HL-60 (cell line): ENCODE results near the gene MFN2.

Experiments
- DNase-seq, 2 experiments: peaks; one replicate each; pipeline ENCODE4 v3.0.0-alpha.2; 2010 to 2020; ENCODE audit warnings: low read depth in 1 of 2, low spot score in 1 of 2
- H3K27ac ChIP-seq: fragments of 250-450 bp; sonication (Bioruptor Pico); replicated peaks from 2 replicates; pipeline ENCODE4 v1.5.1; 2020; ENCODE audit warnings: mild to moderate bottlenecking, moderate library complexity
- H3K27me3 ChIP-seq: fragments of 250-450 bp; sonication (Bioruptor Pico); 2 replicates; pipeline ENCODE4 v1.5.1; 2021; ENCODE audit warnings: mild to moderate bottlenecking, moderate library complexity; ENCODE audit not compliant: insufficient read depth, poor library complexity, severe bottlenecking
- H3K4me3 ChIP-seq: replicated peaks from 2 replicates; pipeline ENCODE4 v1.5.1; 2011; ENCODE audit warnings: mild to moderate bottlenecking, control low read depth, low read length; ENCODE audit not compliant: insufficient read depth
- GABPA ChIP-seq: IDR thresholded peaks from 2 replicates; pipeline ENCODE4 v1.6.1; 2012; ENCODE audit warnings: low read depth
- POLR2AphosphoS5 ChIP-seq: IDR thresholded peaks from 2 replicates; pipeline ENCODE4 v1.6.1; 2012; ENCODE audit warnings: low read depth
- SPI1 ChIP-seq: IDR thresholded peaks from 2 replicates; pipeline ENCODE4 v1.6.1; 2012; ENCODE audit warnings: low read depth, mild to moderate bottlenecking, borderline replicate concordance
- TF ChIP-seq, protein P1 (sequence below): IDR thresholded peaks from one replicate; pipeline ENCODE4 v1.5.1; 2011; ENCODE audit warnings: low read length, control low read depth, inconsistent platforms; ENCODE audit not compliant: insufficient read depth
- TF ChIP-seq, protein P2 (sequence below): IDR thresholded peaks from 2 replicates; pipeline ENCODE4 v1.6.1; 2012; ENCODE audit warnings: low read depth; ENCODE audit not compliant: insufficient replicate concordance

The MFN2 gene

DNA sequence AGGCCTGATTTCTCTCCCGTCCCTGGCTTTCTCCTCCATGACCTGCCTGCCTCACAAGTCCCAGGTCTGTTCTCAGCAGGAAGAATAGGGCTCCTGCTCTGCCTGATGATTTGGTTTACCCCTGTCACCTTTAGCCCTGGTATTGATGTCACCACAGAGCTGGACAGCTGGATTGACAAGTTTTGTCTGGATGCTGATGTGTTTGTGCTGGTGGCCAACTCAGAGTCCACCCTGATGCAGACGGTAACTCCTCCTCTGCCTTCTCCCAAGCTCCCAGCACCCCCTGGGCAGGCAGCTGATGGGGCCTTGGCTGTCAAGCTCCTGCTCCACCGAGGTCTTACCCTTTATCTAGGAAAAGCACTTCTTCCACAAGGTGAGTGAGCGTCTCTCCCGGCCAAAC lies 18.4 kb downstream of the MFN2 start:
- TF ChIP-seq, protein P1, sequence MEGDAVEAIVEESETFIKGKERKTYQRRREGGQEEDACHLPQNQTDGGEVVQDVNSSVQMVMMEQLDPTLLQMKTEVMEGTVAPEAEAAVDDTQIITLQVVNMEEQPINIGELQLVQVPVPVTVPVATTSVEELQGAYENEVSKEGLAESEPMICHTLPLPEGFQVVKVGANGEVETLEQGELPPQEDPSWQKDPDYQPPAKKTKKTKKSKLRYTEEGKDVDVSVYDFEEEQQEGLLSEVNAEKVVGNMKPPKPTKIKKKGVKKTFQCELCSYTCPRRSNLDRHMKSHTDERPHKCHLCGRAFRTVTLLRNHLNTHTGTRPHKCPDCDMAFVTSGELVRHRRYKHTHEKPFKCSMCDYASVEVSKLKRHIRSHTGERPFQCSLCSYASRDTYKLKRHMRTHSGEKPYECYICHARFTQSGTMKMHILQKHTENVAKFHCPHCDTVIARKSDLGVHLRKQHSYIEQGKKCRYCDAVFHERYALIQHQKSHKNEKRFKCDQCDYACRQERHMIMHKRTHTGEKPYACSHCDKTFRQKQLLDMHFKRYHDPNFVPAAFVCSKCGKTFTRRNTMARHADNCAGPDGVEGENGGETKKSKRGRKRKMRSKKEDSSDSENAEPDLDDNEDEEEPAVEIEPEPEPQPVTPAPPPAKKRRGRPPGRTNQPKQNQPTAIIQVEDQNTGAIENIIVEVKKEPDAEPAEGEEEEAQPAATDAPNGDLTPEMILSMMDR = no peak
- TF ChIP-seq GABPA (no peak), POLR2AphosphoS5 (no peak), SPI1 (no peak)
- TF ChIP-seq, protein P2, sequence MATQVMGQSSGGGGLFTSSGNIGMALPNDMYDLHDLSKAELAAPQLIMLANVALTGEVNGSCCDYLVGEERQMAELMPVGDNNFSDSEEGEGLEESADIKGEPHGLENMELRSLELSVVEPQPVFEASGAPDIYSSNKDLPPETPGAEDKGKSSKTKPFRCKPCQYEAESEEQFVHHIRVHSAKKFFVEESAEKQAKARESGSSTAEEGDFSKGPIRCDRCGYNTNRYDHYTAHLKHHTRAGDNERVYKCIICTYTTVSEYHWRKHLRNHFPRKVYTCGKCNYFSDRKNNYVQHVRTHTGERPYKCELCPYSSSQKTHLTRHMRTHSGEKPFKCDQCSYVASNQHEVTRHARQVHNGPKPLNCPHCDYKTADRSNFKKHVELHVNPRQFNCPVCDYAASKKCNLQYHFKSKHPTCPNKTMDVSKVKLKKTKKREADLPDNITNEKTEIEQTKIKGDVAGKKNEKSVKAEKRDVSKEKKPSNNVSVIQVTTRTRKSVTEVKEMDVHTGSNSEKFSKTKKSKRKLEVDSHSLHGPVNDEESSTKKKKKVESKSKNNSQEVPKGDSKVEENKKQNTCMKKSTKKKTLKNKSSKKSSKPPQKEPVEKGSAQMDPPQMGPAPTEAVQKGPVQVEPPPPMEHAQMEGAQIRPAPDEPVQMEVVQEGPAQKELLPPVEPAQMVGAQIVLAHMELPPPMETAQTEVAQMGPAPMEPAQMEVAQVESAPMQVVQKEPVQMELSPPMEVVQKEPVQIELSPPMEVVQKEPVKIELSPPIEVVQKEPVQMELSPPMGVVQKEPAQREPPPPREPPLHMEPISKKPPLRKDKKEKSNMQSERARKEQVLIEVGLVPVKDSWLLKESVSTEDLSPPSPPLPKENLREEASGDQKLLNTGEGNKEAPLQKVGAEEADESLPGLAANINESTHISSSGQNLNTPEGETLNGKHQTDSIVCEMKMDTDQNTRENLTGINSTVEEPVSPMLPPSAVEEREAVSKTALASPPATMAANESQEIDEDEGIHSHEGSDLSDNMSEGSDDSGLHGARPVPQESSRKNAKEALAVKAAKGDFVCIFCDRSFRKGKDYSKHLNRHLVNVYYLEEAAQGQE = no peak
- H3K27ac ChIP-seq = no peak overlapping the region

DNA sequence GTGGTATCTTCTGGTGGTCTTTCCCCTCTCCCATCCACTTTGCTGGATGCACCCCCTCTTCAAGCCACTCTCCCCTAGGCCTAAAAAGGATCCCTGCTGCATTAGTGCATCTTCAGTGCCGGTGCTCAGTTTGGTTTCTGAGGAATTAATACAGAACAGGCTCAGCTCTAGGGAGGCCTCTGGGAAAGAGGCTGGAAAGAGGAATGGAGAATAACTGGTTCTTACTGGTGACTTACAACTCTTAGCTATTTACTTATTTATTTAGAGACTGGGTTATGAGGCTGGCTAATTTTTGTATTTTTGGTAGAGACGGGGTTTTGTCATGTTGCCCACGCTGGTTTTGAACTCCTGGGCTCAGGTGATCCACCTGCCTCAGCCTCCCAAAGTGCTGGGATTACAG lies 19.0 kb downstream of the MFN2 start:
- H3K27me3 ChIP-seq = no peaks in the 10 kb centered on the region
- no peak for DNase-seq
- H3K27ac ChIP-seq = no peak overlapping the region
- TF ChIP-seq, protein P2 = no peak
- TF ChIP-seq GABPA (no peak), POLR2AphosphoS5 (no peak), SPI1 (no peak)
- TF ChIP-seq, protein P1 = no peak
- no peak overlapping the region for H3K4me3 ChIP-seq

More for the DNA sequence above, 18.4 kb downstream of the MFN2 start:
- no peaks in the 10 kb centered on the region for H3K27me3 ChIP-seq
- no peak for DNase-seq
- no peak overlapping the region for H3K4me3 ChIP-seq

DNA sequence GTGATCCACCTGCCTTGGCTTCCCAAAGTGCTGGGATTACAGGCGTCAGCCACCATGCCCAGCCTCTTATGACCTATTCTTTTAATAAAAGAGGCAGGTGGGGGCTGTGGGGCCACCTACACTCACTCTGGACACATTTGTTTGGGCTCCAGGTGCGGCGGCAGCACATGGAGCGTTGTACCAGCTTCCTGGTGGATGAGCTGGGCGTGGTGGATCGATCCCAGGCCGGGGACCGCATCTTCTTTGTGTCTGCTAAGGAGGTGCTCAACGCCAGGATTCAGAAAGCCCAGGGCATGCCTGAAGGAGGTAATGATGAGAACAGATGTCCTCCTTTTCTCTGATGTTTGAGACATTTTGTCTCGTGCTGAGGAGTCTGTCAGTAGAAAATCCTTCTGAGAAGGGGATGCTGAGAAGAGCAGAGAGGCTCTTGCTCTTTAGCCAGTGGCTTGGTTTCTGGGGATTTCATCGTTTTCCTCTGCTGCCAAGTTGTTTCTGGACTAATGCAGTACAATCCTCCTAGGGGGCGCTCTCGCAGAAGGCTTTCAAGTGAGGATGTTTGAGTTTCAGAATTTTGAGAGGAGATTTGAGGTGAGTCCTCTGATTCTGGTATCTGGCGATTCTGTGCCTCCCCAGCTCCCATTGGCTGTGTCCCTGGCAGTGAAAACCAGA lies 21.1 kb downstream of the MFN2 start:
- DNase-seq = peak in 1 of 2 experiments; percentile 45
- Histone ChIP-seq H3K4me3 (no peak overlapping the region), H3K27ac (no peak overlapping the region), H3K27me3 (no peaks in the 10 kb centered on the region)
- TF ChIP-seq, protein P1 = peak; percentile 37
- no peak for TF ChIP-seq SPI1
